Cardiac muscle cell (in vitro differentiated cells and primary cell): ENCODE results near the gene SLC35A4. TPM values are rescaled to one million over a fixed set of nuclear protein-coding genes. Genes with fewer than 3 reads are reported as not detected.

Experiments used
- DNase-seq, 2 donors: peaks; one replicate each; pipeline versions ENCODE4 v3.0.0 to v3.0.0-alpha.2; 2010 to 2017; ENCODE audit warnings: low read depth in 1 of 2, low spot score in 1 of 2
- H3K27ac ChIP-seq: fragments of 200-600 bp; sonication (generic); 2 replicates; pipeline ENCODE4 v1.5.1; 2016
- H3K27me3 ChIP-seq: fragments of 200-600 bp; sonication (generic); 2 replicates; pipeline ENCODE4 v1.6.0; 2016; ENCODE audit warnings: control low read depth
- H3K36me3 ChIP-seq: fragments of 200-600 bp; sonication (generic); 2 replicates; pipeline ENCODE4 v1.5.1; 2016; ENCODE audit warnings: control low read depth
- H3K4me1 ChIP-seq: fragments of 200-600 bp; sonication (generic); 2 replicates; pipeline ENCODE4 v1.8.1; 2017; ENCODE audit warnings: low read depth, mild to moderate bottlenecking, mixed run types
- H3K4me3 ChIP-seq: fragments of 200-600 bp; sonication (generic); 2 replicates; pipeline ENCODE4 v1.5.1; 2016; ENCODE audit warnings: mild to moderate bottlenecking
- H3K9me3 ChIP-seq: fragments of 200-600 bp; sonication (generic); 2 replicates; pipeline ENCODE4 v1.5.1; 2017; ENCODE audit warnings: low read depth, mild to moderate bottlenecking, control low read depth
- CTCF ChIP-seq: IDR thresholded peaks from 2 replicates; pipeline ENCODE4 v1.5.1; 2012; ENCODE audit warnings: low read depth, mild to moderate bottlenecking, low read length
- polyA plus RNA-seq: library from polyadenylated mRNA; unstranded; fragments of >200 nt; fragmentation: Nextera tagmentation; extraction: Ambion mirVana; gene quantifications from 2 replicates; pipeline ENCODE4 v1.2.1, GENCODE V29; 2016
- total RNA-seq: library from RNA; depleted of rRNA; stranded (reverse); fragments of >200 nt; gene quantifications from 2 replicates; pipeline ENCODE4 v1.2.3, GENCODE V29; 2016

SLC35A4 gene
- total and polyA plus RNA-seq, 2 experiments from 2014 or later = 32.3 to 80.7 TPM

GRCh38 chr5:140545606-140546005, 19.0 kb upstream of the SLC35A4 start:
- Histone ChIP-seq H3K4me3 (no peak overlapping the region), H3K36me3 (peaks cover 29% of the 10 kb centered on the region), H3K27ac (no peak overlapping the region), H3K4me1 (peaks cover 14% of the 10 kb centered on the region), H3K9me3 (no peaks in the 10 kb centered on the region), H3K27me3 (no peaks in the 10 kb centered on the region)
- no peak for TF ChIP-seq CTCF
- DNase-seq = no peak

GRCh38 chr5:140546851-140547507, 17.6 kb upstream of the SLC35A4 start:
- no peak for DNase-seq
- Histone ChIP-seq H3K27ac (peak overlapping the region; percentile 77), H3K27me3 (no peaks in the 10 kb centered on the region), H3K4me1 (peaks cover 14% of the 10 kb centered on the region), H3K36me3 (peaks cover 24% of the 10 kb centered on the region), H3K9me3 (no peaks in the 10 kb centered on the region), H3K4me3 (peak overlapping the region; percentile 25)
- no peak for TF ChIP-seq CTCF

GRCh38 chr5:140547508-140548299, 16.9 kb upstream of the SLC35A4 start, which contains the start of gene EIF4EBP3:
Gene EIF4EBP3 (plus strand): TSS chr5:140547662. CDS start chr5:140547738, 76 bp downstream.
- peak; percentile 63 for TF ChIP-seq CTCF
- H3K4me3 ChIP-seq = peak within 1 kb of the TSS; percentile 25
- DNase-seq = peak; percentile 97 to 99
- H3K4me1 ChIP-seq = peaks cover 14% of the 10 kb centered on the region
- no peaks in the 10 kb centered on the region for H3K9me3 ChIP-seq
- peak within 1 kb of the TSS; percentile 77 for H3K27ac ChIP-seq
- H3K36me3 ChIP-seq = peaks cover 22% of the 10 kb centered on the region
- H3K27me3 ChIP-seq = no peaks in the 10 kb centered on the region

- TF ChIP-seq CTCF = no peak
- DNase-seq = no peak
- Histone ChIP-seq H3K27ac (peak overlapping the region; percentile 75), H3K4me3 (peak overlapping the region; percentile 25), H3K9me3 (no peaks in the 10 kb centered on the region), H3K36me3 (peaks cover 19% of the 10 kb centered on the region), H3K4me1 (peaks cover 14% of the 10 kb centered on the region), H3K27me3 (no peaks in the 10 kb centered on the region)
Observed at GRCh38 chr5:140548300-140548688, 16.3 kb upstream of the SLC35A4 start.

- TF ChIP-seq CTCF = no peak
- Histone ChIP-seq H3K4me3 (no peak overlapping the region), H3K4me1 (peaks cover 14% of the 10 kb centered on the region), H3K27me3 (no peaks in the 10 kb centered on the region), H3K9me3 (no peaks in the 10 kb centered on the region), H3K36me3 (peaks cover 18% of the 10 kb centered on the region), H3K27ac (peak overlapping the region; percentile 66)
- no peak for DNase-seq
Observed at GRCh38 chr5:140548791-140549190, 15.8 kb upstream of the SLC35A4 start.
